Body of pancreas (tissue), 4 donors: ENCODE results near the gene EIF3F.

ENCODE experiments used
- CTCF ChIP-seq, 7 experiments: fragments of 450-650 bp in 4 of 7; fragments of 200-600 bp in 3 of 7; sonication (generic) in 3 of 7; IDR thresholded peaks; one replicate each; pipeline ENCODE4 v1.5.1; 2016 to 2019; ENCODE audit warnings: antibody characterized with exemption in 7 of 7
- POLR2A ChIP-seq, 3 donors: fragments of 450-650 bp; IDR thresholded peaks; one replicate each; pipeline ENCODE4 v1.6.1; 2016; ENCODE audit warnings: antibody characterized with exemption in 3 of 3, mild to moderate bottlenecking in 2 of 3

DNA sequence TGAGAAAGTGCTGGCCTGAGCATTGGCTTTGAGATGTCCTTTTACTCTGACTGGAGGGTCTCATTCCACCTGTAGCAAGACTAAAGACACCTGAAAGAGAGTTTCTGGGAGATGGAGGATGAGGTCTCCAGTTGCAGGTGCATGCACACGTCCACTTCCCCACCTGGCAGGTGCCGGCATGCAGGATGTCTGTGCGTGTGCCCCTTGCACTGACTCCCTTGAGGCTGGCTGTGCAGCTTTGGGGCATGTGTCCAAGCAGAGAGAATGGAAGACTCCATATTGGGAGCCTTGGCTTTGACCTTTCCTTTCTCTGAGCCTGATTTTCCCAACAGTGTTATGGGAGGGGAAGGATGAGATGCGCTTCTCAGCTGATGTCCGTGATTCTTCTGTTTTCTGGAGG, 49.8 kb downstream of the EIF3F start:
- no peak for TF ChIP-seq CTCF (IDR thresholded peaks at IDR 0.05)
- TF ChIP-seq POLR2A (IDR thresholded peaks at IDR 0.05) = no peak
